A549 (cell line): ENCODE measurements around the gene MIOX.

Source experiments
- CEBPB ChIP-seq, 2 experiments: fragments of >200 bp in 1 of 2; sonication (Bioruptor Twin) in 1 of 2; formaldehyde crosslinking in 1 of 2; IDR thresholded peaks; 2 replicates each; pipeline ENCODE4 v1.6.1; 2012 to 2016
- FOSL2 ChIP-seq, 2 experiments: fragments of 450-650 bp in 1 of 2; fragments of >200 bp in 1 of 2; sonication (Bioruptor Twin) in 1 of 2; formaldehyde crosslinking; IDR thresholded peaks; 2 replicates each; pipeline versions ENCODE4 v1.5.0 to v1.6.1; 2016 to 2020; ENCODE audit warnings: mild to moderate bottlenecking in 1 of 2, moderate library complexity in 1 of 2
- KDM1A ChIP-seq: fragments of 200-600 bp; sonication (generic); IDR thresholded peaks from 2 replicates; pipeline ENCODE4 v1.6.1; 2016; ENCODE audit warnings: low read depth, mild to moderate bottlenecking
- POLR2A ChIP-seq: IDR thresholded peaks from 2 replicates; pipeline ENCODE4 v1.6.1; 2012; ENCODE audit warnings: mild to moderate bottlenecking, low read length
- RFX5 ChIP-seq: fragments of 450-650 bp; IDR thresholded peaks from 2 replicates; pipeline ENCODE4 v1.7.1; 2014; ENCODE audit warnings: antibody characterized with exemption, mild to moderate bottlenecking, moderate library complexity
- SMC3 ChIP-seq: fragments of >200 bp; sonication (Bioruptor Twin); formaldehyde crosslinking; IDR thresholded peaks from 3 replicates; pipeline ENCODE4 v1.6.1; 2018; ENCODE audit warnings: inconsistent platforms
- ZSCAN20 ChIP-seq: fragments of 250-450 bp; sonication (Bioruptor Pico); IDR thresholded peaks from 2 replicates; pipeline ENCODE4 v1.8.0; 2022; ENCODE audit warnings: mild to moderate bottlenecking, moderate library complexity
- TF ChIP-seq, protein P1 (sequence below): fragments of 150-350 bp; IDR thresholded peaks from 2 replicates; pipeline ENCODE4 v1.6.1; 2014; ENCODE audit warnings: low read depth, mild to moderate bottlenecking, low read length
- TF ChIP-seq, protein P2 (sequence below): IDR thresholded peaks from 2 replicates; pipeline ENCODE4 v1.6.1; 2012
- TF ChIP-seq, protein P3 (sequence below): fragments of >200 bp; sonication (Bioruptor Twin); formaldehyde crosslinking; IDR thresholded peaks from 3 replicates; pipeline ENCODE4 v1.5.1; 2016
- TF ChIP-seq, protein P4 (sequence below): fragments of 200-600 bp; sonication (generic); IDR thresholded peaks from 2 replicates; pipeline ENCODE4 v1.6.1; 2016; ENCODE audit warnings: antibody characterized with exemption, mild to moderate bottlenecking, moderate library complexity
- TF ChIP-seq, protein P5 (sequence below): fragments of 450-650 bp; IDR thresholded peaks from 2 replicates; pipeline ENCODE4 v1.6.1; 2014; ENCODE audit warnings: antibody characterized with exemption
- TF ChIP-seq, protein P6 (sequence below): IDR thresholded peaks from 2 replicates; pipeline ENCODE4 v1.6.1; 2012; ENCODE audit warnings: low read depth, borderline replicate concordance
- TF ChIP-seq, protein P7 (sequence below): IDR thresholded peaks from 2 replicates; pipeline ENCODE4 v1.6.1; 2012

DNA sequence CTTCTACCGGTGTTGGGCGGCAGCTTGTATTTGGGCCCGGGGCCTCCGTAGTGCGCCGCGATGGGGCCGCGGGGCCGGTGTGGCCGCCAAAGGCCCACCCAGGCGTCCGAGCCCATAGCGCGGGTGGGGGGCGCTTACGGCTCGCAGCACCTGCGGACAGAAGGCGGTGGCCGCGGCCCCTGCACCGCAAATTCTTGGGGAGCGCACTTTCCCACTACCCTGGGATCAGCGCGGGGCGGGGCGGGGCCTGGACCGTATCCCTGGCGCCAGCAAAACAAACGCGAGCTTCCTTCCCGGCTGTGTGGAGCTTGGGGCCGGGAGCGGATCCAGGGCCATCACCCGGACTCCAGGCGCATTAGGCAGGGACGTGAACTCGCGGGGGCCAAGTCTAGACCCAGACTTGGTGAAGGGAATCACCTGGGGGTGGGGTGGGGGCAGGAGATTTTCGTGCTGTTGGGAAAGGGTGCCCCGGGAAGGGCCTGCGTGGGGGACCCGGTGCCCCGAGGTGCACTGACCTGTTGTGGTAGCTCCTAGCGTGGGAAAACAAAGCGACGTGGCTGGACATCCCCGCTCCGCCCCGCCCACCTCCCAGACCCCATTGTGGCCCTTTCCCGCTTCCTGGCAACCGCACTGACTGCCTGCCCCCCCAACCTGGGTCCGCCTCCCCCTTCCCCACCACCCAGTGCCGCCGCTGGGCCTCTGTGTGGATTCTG is 45.5 kb downstream of the MIOX start:
- TF ChIP-seq, protein P1, sequence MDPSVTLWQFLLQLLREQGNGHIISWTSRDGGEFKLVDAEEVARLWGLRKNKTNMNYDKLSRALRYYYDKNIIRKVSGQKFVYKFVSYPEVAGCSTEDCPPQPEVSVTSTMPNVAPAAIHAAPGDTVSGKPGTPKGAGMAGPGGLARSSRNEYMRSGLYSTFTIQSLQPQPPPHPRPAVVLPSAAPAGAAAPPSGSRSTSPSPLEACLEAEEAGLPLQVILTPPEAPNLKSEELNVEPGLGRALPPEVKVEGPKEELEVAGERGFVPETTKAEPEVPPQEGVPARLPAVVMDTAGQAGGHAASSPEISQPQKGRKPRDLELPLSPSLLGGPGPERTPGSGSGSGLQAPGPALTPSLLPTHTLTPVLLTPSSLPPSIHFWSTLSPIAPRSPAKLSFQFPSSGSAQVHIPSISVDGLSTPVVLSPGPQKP: no peak
- TF ChIP-seq, protein P2, sequence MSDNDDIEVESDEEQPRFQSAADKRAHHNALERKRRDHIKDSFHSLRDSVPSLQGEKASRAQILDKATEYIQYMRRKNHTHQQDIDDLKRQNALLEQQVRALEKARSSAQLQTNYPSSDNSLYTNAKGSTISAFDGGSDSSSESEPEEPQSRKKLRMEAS: no peak
- TF ChIP-seq, protein P3, sequence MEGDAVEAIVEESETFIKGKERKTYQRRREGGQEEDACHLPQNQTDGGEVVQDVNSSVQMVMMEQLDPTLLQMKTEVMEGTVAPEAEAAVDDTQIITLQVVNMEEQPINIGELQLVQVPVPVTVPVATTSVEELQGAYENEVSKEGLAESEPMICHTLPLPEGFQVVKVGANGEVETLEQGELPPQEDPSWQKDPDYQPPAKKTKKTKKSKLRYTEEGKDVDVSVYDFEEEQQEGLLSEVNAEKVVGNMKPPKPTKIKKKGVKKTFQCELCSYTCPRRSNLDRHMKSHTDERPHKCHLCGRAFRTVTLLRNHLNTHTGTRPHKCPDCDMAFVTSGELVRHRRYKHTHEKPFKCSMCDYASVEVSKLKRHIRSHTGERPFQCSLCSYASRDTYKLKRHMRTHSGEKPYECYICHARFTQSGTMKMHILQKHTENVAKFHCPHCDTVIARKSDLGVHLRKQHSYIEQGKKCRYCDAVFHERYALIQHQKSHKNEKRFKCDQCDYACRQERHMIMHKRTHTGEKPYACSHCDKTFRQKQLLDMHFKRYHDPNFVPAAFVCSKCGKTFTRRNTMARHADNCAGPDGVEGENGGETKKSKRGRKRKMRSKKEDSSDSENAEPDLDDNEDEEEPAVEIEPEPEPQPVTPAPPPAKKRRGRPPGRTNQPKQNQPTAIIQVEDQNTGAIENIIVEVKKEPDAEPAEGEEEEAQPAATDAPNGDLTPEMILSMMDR: no peak
- TF ChIP-seq FOSL2 (IDR thresholded peaks at IDR 0.05) (no peak), FOSL2 (CRISPR knock-in tag; IDR thresholded peaks at IDR 0.05) (no peak), POLR2A (peak; percentile 25), ZSCAN20 (CRISPR knock-in tag) (no peak), CEBPB (IDR thresholded peaks at IDR 0.05) (no peak), RFX5 (no peak), KDM1A (no peak), SMC3 (no peak)
- TF ChIP-seq, protein P4, sequence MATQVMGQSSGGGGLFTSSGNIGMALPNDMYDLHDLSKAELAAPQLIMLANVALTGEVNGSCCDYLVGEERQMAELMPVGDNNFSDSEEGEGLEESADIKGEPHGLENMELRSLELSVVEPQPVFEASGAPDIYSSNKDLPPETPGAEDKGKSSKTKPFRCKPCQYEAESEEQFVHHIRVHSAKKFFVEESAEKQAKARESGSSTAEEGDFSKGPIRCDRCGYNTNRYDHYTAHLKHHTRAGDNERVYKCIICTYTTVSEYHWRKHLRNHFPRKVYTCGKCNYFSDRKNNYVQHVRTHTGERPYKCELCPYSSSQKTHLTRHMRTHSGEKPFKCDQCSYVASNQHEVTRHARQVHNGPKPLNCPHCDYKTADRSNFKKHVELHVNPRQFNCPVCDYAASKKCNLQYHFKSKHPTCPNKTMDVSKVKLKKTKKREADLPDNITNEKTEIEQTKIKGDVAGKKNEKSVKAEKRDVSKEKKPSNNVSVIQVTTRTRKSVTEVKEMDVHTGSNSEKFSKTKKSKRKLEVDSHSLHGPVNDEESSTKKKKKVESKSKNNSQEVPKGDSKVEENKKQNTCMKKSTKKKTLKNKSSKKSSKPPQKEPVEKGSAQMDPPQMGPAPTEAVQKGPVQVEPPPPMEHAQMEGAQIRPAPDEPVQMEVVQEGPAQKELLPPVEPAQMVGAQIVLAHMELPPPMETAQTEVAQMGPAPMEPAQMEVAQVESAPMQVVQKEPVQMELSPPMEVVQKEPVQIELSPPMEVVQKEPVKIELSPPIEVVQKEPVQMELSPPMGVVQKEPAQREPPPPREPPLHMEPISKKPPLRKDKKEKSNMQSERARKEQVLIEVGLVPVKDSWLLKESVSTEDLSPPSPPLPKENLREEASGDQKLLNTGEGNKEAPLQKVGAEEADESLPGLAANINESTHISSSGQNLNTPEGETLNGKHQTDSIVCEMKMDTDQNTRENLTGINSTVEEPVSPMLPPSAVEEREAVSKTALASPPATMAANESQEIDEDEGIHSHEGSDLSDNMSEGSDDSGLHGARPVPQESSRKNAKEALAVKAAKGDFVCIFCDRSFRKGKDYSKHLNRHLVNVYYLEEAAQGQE: no peak
- TF ChIP-seq, protein P5, sequence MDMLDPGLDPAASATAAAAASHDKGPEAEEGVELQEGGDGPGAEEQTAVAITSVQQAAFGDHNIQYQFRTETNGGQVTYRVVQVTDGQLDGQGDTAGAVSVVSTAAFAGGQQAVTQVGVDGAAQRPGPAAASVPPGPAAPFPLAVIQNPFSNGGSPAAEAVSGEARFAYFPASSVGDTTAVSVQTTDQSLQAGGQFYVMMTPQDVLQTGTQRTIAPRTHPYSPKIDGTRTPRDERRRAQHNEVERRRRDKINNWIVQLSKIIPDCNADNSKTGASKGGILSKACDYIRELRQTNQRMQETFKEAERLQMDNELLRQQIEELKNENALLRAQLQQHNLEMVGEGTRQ: no peak
- TF ChIP-seq, protein P6, sequence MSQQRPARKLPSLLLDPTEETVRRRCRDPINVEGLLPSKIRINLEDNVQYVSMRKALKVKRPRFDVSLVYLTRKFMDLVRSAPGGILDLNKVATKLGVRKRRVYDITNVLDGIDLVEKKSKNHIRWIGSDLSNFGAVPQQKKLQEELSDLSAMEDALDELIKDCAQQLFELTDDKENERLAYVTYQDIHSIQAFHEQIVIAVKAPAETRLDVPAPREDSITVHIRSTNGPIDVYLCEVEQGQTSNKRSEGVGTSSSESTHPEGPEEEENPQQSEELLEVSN: no peak
- TF ChIP-seq, protein P7, sequence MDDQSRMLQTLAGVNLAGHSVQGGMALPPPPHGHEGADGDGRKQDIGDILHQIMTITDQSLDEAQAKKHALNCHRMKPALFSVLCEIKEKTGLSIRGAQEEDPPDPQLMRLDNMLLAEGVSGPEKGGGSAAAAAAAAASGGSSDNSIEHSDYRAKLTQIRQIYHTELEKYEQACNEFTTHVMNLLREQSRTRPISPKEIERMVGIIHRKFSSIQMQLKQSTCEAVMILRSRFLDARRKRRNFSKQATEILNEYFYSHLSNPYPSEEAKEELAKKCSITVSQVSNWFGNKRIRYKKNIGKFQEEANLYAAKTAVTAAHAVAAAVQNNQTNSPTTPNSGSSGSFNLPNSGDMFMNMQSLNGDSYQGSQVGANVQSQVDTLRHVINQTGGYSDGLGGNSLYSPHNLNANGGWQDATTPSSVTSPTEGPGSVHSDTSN: no peak
